Upper lobe of right lung (tissue), 1 donor: Measurements from ENCODE around the gene CHSY3. TPM values are rescaled to one million over a fixed set of nuclear protein-coding genes. Genes with fewer than 3 reads are reported as not detected.

Experiments used
- ATAC-seq: fragments of 200-7000 bp; cut with Tn5 transposase; one replicate; pipeline ENCODE4 v1.9.1; 2020; ENCODE audit warnings: mild to moderate bottlenecking, moderate library complexity
- DNase-seq: peaks from one replicate; pipeline ENCODE4 v3.0.0-alpha.2; 2020
- H3K27ac ChIP-seq: fragments of 200-600 bp; one replicate; pipeline ENCODE4 v1.8.0; 2022
- H3K27me3 ChIP-seq: fragments of 200-600 bp; one replicate; pipeline ENCODE4 v1.8.0; 2022; ENCODE audit warnings: mild to moderate bottlenecking
- H3K36me3 ChIP-seq: fragments of 200-600 bp; one replicate; pipeline ENCODE4 v1.8.0; 2022
- H3K4me1 ChIP-seq: fragments of 200-600 bp; one replicate; pipeline ENCODE4 v1.8.0; 2022
- H3K4me3 ChIP-seq: fragments of 200-600 bp; one replicate; pipeline ENCODE4 v1.8.0; 2022; ENCODE audit warnings: mild to moderate bottlenecking
- H3K9me3 ChIP-seq: fragments of 200-600 bp; one replicate; pipeline ENCODE4 v1.8.0; 2022
- intact Hi-C: fragments of 100-400 bp; cut with DNase I; formaldehyde crosslinking; loops from one replicate; pipeline ENCODE4 v1.11.0; 2022
- total RNA-seq: library from RNA; stranded (reverse); fragmentation: NEBNext Ultra II Directional; extraction: Animal tissue kit (Norgen Biotek cat#: 25700); gene quantifications from one replicate; pipeline ENCODE4 v1.2.1, GENCODE V29; 2021
- TF ChIP-seq, protein P1 (sequence below): fragments of 200-600 bp; IDR thresholded peaks from one replicate; pipeline ENCODE4 v1.8.0; 2022; ENCODE audit warnings: antibody characterized with exemption
- donor health status: DM: no; HTN: yes; CAD: no; lungs with severe emphysema.

CHSY3 gene
- total RNA-seq, 1 donor from 2014 or later: 5.7 TPM

DNA sequence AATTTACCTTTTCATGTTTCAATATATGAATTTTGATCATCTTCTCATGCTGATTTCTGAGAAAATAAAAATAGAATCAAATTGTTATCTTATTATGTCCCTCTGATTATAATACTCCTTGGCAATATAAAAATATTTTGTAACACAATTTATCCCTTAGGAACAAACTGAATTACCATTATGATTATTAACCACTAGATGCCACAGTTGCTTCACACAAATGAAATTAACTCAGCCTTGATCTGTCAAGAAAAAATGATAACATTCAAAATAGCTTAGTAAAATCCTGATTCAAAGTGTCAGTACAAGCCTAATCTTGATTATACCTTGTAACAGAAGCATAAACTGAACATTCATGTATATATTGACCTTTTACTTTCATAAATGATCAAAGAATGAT, 4.8 kb upstream of the CHSY3 start:
- ATAC-seq (no peak), DNase-seq (no peak)
- intact Hi-C loops: no loop called here
- Histone ChIP-seq H3K9me3 (no peaks in the 10 kb centered on the region), H3K27ac (no peak overlapping the region), H3K4me1 (no peaks in the 10 kb centered on the region), H3K4me3 (no peak overlapping the region), H3K36me3 (no peaks in the 10 kb centered on the region), H3K27me3 (no peaks in the 10 kb centered on the region)
- TF ChIP-seq, protein P1, sequence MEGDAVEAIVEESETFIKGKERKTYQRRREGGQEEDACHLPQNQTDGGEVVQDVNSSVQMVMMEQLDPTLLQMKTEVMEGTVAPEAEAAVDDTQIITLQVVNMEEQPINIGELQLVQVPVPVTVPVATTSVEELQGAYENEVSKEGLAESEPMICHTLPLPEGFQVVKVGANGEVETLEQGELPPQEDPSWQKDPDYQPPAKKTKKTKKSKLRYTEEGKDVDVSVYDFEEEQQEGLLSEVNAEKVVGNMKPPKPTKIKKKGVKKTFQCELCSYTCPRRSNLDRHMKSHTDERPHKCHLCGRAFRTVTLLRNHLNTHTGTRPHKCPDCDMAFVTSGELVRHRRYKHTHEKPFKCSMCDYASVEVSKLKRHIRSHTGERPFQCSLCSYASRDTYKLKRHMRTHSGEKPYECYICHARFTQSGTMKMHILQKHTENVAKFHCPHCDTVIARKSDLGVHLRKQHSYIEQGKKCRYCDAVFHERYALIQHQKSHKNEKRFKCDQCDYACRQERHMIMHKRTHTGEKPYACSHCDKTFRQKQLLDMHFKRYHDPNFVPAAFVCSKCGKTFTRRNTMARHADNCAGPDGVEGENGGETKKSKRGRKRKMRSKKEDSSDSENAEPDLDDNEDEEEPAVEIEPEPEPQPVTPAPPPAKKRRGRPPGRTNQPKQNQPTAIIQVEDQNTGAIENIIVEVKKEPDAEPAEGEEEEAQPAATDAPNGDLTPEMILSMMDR: peak; percentile 52

DNA sequence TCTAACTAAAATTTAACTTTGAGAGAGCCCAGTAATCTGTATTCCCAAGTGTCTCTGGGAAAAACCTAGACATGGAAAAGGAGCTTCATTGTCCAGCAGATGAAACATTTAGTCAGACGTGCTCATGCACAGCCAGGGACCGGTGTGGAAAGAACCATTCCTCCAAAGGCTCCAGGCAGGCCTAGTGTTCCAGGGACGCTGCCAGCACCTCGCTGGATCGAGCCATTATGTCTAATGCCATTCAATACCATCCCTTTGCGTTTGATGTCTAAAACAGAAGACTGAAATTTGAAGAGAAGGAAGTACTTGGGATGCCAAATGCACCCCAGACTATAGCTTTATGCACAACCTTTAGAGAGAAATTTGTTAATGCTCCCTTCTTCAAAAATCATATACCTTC, 1.4 kb upstream of the CHSY3 start:
- no peak for ATAC-seq
- H3K4me1 ChIP-seq: peaks cover 18% of the 10 kb centered on the region
- no peaks in the 10 kb centered on the region for H3K36me3 ChIP-seq
- H3K27me3 ChIP-seq: peaks cover 3% of the 10 kb centered on the region
- no peaks in the 10 kb centered on the region for H3K9me3 ChIP-seq
- TF ChIP-seq, protein P1: no peak
- no peak overlapping the region for H3K27ac ChIP-seq
- H3K4me3 ChIP-seq: no peak overlapping the region
- intact Hi-C loops: no loop called here
- DNase-seq: no peak

- H3K4me1 ChIP-seq: peaks cover 18% of the 10 kb centered on the region
- H3K36me3 ChIP-seq: no peaks in the 10 kb centered on the region
- ATAC-seq: peak; percentile 49
- intact Hi-C loops: no loop called here
- DNase-seq: no peak
- TF ChIP-seq, protein P1: no peak
- H3K4me3 ChIP-seq: peak overlapping the region; percentile 67
- no peaks in the 10 kb centered on the region for H3K9me3 ChIP-seq
- H3K27ac ChIP-seq: peak overlapping the region; percentile 84
- H3K27me3 ChIP-seq: peaks cover 3% of the 10 kb centered on the region
Measured at GRCh38 chr5:129903466-129904101, 681 bp upstream of the CHSY3 start.

GRCh38 chr5:129904667-129905472, 605 bp downstream of the CHSY3 start:
- peak; percentile 69 for DNase-seq
- Histone ChIP-seq H3K36me3 (no peaks in the 10 kb centered on the region), H3K27me3 (peaks cover 3% of the 10 kb centered on the region), H3K27ac (peak overlapping the region; percentile 68), H3K4me3 (peak overlapping the region; percentile 67), H3K9me3 (no peaks in the 10 kb centered on the region), H3K4me1 (peaks cover 18% of the 10 kb centered on the region)
- intact Hi-C loops: no loop called here
- TF ChIP-seq, protein P1: peak; percentile 3
- ATAC-seq: peak; percentile 53

DNA sequence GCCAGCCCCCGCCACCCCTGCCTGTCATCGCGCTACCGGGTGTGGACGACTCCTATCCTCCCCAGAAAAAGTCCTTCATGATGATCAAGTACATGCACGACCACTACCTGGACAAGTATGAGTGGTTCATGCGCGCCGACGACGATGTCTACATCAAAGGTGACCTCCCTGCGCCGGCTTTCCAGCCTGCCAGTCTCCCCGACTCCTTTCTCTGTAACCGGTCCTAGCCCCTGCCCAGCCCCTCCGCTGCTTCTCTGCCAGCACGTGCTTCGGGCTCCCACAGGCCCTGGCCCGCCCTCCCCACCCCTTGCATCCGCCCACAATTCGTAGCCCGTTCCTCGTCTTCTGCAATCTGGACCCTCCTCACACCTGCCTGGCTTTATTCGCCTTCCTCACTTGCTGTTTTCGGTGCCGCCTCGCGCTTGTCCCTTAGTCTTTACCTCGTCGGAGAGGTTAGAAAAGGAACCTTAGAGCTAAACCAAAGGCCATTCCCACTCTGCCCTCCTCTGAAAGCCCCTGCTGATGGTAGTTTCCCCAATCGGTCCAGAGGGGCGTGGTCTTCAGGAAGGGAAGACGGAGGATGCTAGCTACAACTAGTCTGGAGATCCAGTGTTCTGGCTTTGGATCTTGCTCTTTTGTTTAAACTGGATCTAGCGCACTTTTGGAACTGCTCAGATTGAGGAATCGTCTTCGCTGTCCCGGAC, 1.4 kb downstream of the CHSY3 start:
- peaks cover 3% of the 10 kb centered on the region for H3K27me3 ChIP-seq
- H3K4me3 ChIP-seq: peak overlapping the region; percentile 67
- no peak for DNase-seq
- intact Hi-C loops: no loop called here
- TF ChIP-seq, protein P1: no peak
- H3K27ac ChIP-seq: no peak overlapping the region
- no peaks in the 10 kb centered on the region for H3K9me3 ChIP-seq
- H3K36me3 ChIP-seq: no peaks in the 10 kb centered on the region
- peaks cover 18% of the 10 kb centered on the region for H3K4me1 ChIP-seq
- ATAC-seq: no peak
